GM12878 (cell line): ENCODE results near the gene THOC6.
A peak's percentile ranks its signal among the peaks of the same experiment; 100 is the strongest.

ENCODE experiments used
- CBFB ChIP-seq: IDR thresholded peaks from 2 replicates; pipeline ENCODE4 v1.6.1; 2016; ENCODE audit warnings: antibody characterized with exemption, low read depth
- CREB1 ChIP-seq: IDR thresholded peaks from 2 replicates; pipeline ENCODE4 v1.6.1; 2012; ENCODE audit warnings: low read depth, mild to moderate bottlenecking, inconsistent platforms
- CTCF ChIP-seq, 3 experiments: IDR thresholded peaks in 2 of 3; conservative IDR thresholded peaks in 1 of 3; 2 replicates each; pipeline ENCODE4 v1.5.1; 2011; ENCODE audit warnings: low read depth in 3 of 3, low read length in 3 of 3, mild to moderate bottlenecking in 3 of 3, control low read depth in 2 of 3, moderate library complexity in 2 of 3, inconsistent platforms in 1 of 3, mixed read lengths in 1 of 3; ENCODE audit not compliant: control insufficient read depth in 2 of 3, insufficient read depth in 1 of 3; ENCODE audit errors: extremely low read depth in 1 of 3
- E4F1 ChIP-seq: fragments of 450-650 bp; IDR thresholded peaks from 2 replicates; pipeline ENCODE4 v1.6.1; 2018; ENCODE audit warnings: borderline replicate concordance, mild to moderate bottlenecking; ENCODE audit not compliant: partially characterized antibody
- EP300 ChIP-seq, 2 experiments: fragments of 150-350 bp in 1 of 2; IDR thresholded peaks; 2 replicates each; pipeline ENCODE4 v1.6.1; 2011 to 2012; ENCODE audit warnings: low read depth in 2 of 2, low read length in 2 of 2, borderline replicate concordance in 1 of 2, improper control_type of control experiment in 1 of 2, inconsistent platforms in 1 of 2; ENCODE audit not compliant: control insufficient read depth in 1 of 2
- ETV6 ChIP-seq, 2 experiments: fragments of 450-650 bp in 1 of 2; IDR thresholded peaks in 1 of 2; conservative IDR thresholded peaks in 1 of 2; 2 replicates each; pipeline ENCODE4 v1.6.1; 2014; ENCODE audit warnings: antibody characterized with exemption in 1 of 2, borderline replicate concordance in 1 of 2, low read depth in 1 of 2, mild to moderate bottlenecking in 1 of 2, moderate library complexity in 1 of 2
- IKZF1 ChIP-seq: fragments of 450-650 bp; conservative IDR thresholded peaks from 2 replicates; pipeline ENCODE4 v1.6.1; 2017; ENCODE audit warnings: antibody characterized with exemption, mild to moderate bottlenecking
- JUND ChIP-seq: IDR thresholded peaks from 2 replicates; pipeline ENCODE4 v1.6.1; 2012; ENCODE audit warnings: low read depth, mild to moderate bottlenecking, low read length, improper control_type of control experiment, moderate library complexity
- NBN ChIP-seq: fragments of 450-650 bp; IDR thresholded peaks from 2 replicates; pipeline ENCODE4 v1.6.1; 2016
- PBX3 ChIP-seq: IDR thresholded peaks from 2 replicates; pipeline ENCODE4 v1.6.1; 2011; ENCODE audit warnings: mild to moderate bottlenecking, low read depth, low read length, moderate library complexity; ENCODE audit not compliant: insufficient replicate concordance
- POLR2A ChIP-seq: IDR thresholded peaks from 2 replicates; pipeline ENCODE4 v1.6.1; 2011; ENCODE audit warnings: low read depth, mild to moderate bottlenecking, low read length
- RFX5 ChIP-seq: IDR thresholded peaks from 2 replicates; pipeline ENCODE4 v1.6.1; 2011; ENCODE audit warnings: low read depth, low read length, improper control_type of control experiment
- ZZZ3 ChIP-seq: IDR thresholded peaks from 2 replicates; pipeline ENCODE4 v1.6.1; 2011; ENCODE audit warnings: low read depth; ENCODE audit not compliant: control insufficient read depth, insufficient read length

DNA sequence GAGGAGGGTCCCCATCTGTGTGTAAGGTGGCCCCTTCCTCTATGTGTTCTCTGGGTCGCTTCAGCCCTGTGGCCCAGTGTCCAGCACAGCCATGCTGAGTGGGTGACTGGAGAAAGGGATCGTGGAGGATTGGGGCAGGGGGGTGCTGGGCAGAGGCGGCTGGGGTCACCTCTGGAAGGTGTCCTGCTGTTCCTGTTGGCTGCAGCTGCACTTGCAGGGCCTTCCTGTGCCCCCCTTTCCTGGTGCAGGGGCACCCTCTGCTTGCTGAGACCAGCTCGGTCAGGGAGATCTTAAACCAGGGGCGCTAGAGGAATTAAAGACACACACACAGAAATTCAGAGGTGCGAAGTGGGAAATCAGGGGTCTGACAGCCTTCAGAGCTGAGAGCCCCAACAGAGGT, 52.7 kb downstream of the THOC6 start:
- no peak for TF ChIP-seq JUND
- TF ChIP-seq EP300 (IDR thresholded peaks at IDR 0.05; ENCODE audit: borderline replicate concordance in 1 of 2, control insufficient read depth in 1 of 2, low read depth in 2 of 2, low read length in 2 of 2): no peak
- TF ChIP-seq PBX3: no peak
- no peak for TF ChIP-seq POLR2A
- no peak for TF ChIP-seq ZZZ3
- TF ChIP-seq CTCF (IDR thresholded peaks at IDR 0.05 in 2 of 3, conservative IDR thresholded peaks at IDR 0.05 in 1 of 3; ENCODE audit: control insufficient read depth in 2 of 3, extremely low read depth in 1 of 3, insufficient read depth in 1 of 3, low read depth in 3 of 3, low read length in 3 of 3): peak in 1 of 3 experiments; percentile 8; a peak in 1 of 6 replicates
- no peak for TF ChIP-seq RFX5
- 0 out of 2 replicates have a peak, but pooled peaks have one; percentile 14 for TF ChIP-seq NBN
- TF ChIP-seq CREB1: no peak
- TF ChIP-seq CBFB: no peak
- no peak for TF ChIP-seq ETV6 (conservative IDR thresholded peaks at IDR 0.05 in 1 of 2, IDR thresholded peaks at IDR 0.05 in 1 of 2; ENCODE audit: borderline replicate concordance in 1 of 2, low read depth in 1 of 2)
- TF ChIP-seq E4F1: no peak
- no peak; the same call in 1 of the 2 replicates for TF ChIP-seq IKZF1
